ENCODE results near the gene CAPN14.

GRCh38 chr2:31216734-31217133 lies 581 bp downstream of the CAPN14 start:
- TF ChIP-seq POLR2AphosphoS5 (IDR thresholded peaks at IDR 0.05) (no peak), CTCF (IDR thresholded peaks at IDR 0.05) (no peak)
